GM12878 (cell line): ENCODE data around the gene MYH7. TPM values are rescaled to one million over a fixed set of nuclear protein-coding genes. Genes with fewer than 3 reads are reported as not detected.

Source experiments
- ATAC-seq: fragments of 200-7000 bp; cut with Tn5 transposase; 3 replicates; pipeline ENCODE4 v1.9.1; 2020; ENCODE audit warnings: mild to moderate bottlenecking, moderate library complexity
- BruUV-seq: library from RNA; stranded (reverse); fragments of 400-500 nt; replicated peaks from 2 replicates; lab custom pipeline; 2021; lab: Mats Ljungman, UMichigan
- CTCF ChIA-PET: fragments of 300-600 bp; sonication (Branson Sonifier 250); formaldehyde crosslinking; extraction: SDS; loops from one replicate; lab custom pipeline; 2021; ENCODE audit warnings: inconsistent platforms; lab: Yijun Ruan, JAX
- POLR2A ChIA-PET: fragments of 350-600 bp; formaldehyde crosslinking; extraction: SDS; loops from one replicate; lab custom pipeline; 2021; ENCODE audit warnings: inconsistent platforms; lab: Charles Lee
- RAD21 ChIA-PET: fragments of 300-600 bp; sonication (Branson Sonifier 250); formaldehyde crosslinking; loops from one replicate; lab custom pipeline; 2023; ENCODE audit warnings: antibody characterized with exemption; ENCODE audit not compliant: unreplicated experiment; lab: Charles Lee
- SMC1A ChIA-PET: fragments of 300-600 bp; sonication (Branson Sonifier 250); formaldehyde crosslinking; loops from one replicate; lab custom pipeline; 2023; ENCODE audit not compliant: unreplicated experiment, uncharacterized antibody; lab: Charles Lee
- DNase-seq: peaks from one replicate; pipeline ENCODE4 v3.0.0-alpha.2; 2011; ENCODE audit warnings: low read depth, low spot score
- FAIRE-seq: peaks from 3 replicates; lab custom pipeline; 2011; peaks lifted over from hg19 to GRCh38; lab: Jason Lieb, UNC
- H2AFZ ChIP-seq: 2 replicates; pipeline ENCODE4 v1.6.0; 2011; ENCODE audit warnings: low read depth, low read length, control low read depth; ENCODE audit not compliant: control insufficient read depth
- H3K27ac ChIP-seq: 2 replicates; pipeline ENCODE4 v1.5.1; 2011; ENCODE audit warnings: control low read depth; ENCODE audit not compliant: control insufficient read depth, insufficient read depth
- H3K27me3 ChIP-seq, 2 experiments: replicated peaks in 1 of 2; 2 replicates each; pipeline versions ENCODE4 v1.6.0 to v1.6.1; 2011; ENCODE audit warnings: low read length in 1 of 2; ENCODE audit not compliant: control insufficient read depth in 2 of 2, insufficient read depth in 2 of 2
- H3K36me3 ChIP-seq, 2 experiments: 2 replicates each; pipeline ENCODE4 v1.5.1; 2011; ENCODE audit warnings: low read length in 1 of 2; ENCODE audit not compliant: control insufficient read depth in 2 of 2, insufficient read depth in 2 of 2
- H3K4me1 ChIP-seq: 2 replicates; pipeline ENCODE4 v1.6.1; 2011; ENCODE audit warnings: mild to moderate bottlenecking, low read length, moderate library complexity, mixed read lengths; ENCODE audit not compliant: control insufficient read depth, insufficient read depth
- H3K4me2 ChIP-seq: 2 replicates; pipeline ENCODE4 v1.6.0; 2011; ENCODE audit warnings: control low read depth; ENCODE audit not compliant: control insufficient read depth, insufficient read depth
- H3K4me3 ChIP-seq: fragments of 200-600 bp; sonication (generic); 2 replicates; pipeline ENCODE4 v1.5.1; 2016
- H3K79me2 ChIP-seq: 2 replicates; pipeline ENCODE4 v1.6.0; 2011; ENCODE audit warnings: low read length; ENCODE audit not compliant: control insufficient read depth, insufficient read depth
- H3K9ac ChIP-seq: 2 replicates; pipeline ENCODE4 v1.8.0; 2011; ENCODE audit warnings: low read length, control low read depth, mixed read lengths; ENCODE audit not compliant: control insufficient read depth, insufficient read depth
- H3K9me3 ChIP-seq: replicated peaks from 3 replicates; pipeline ENCODE4 v1.5.1; 2011; ENCODE audit warnings: mild to moderate bottlenecking, low read length; ENCODE audit not compliant: control insufficient read depth, insufficient read depth
- H4K20me1 ChIP-seq: 2 replicates; pipeline ENCODE4 v1.6.0; 2011; ENCODE audit not compliant: control insufficient read depth, insufficient read depth
- ASH2L ChIP-seq: fragments of 300-600, 200-600 bp; sonication (generic); IDR thresholded peaks from 2 replicates; pipeline ENCODE4 v1.6.1; 2017; ENCODE audit warnings: low read depth, mild to moderate bottlenecking, borderline replicate concordance
- CBFB ChIP-seq: IDR thresholded peaks from 2 replicates; pipeline ENCODE4 v1.6.1; 2016; ENCODE audit warnings: antibody characterized with exemption, low read depth
- CHD4 ChIP-seq: fragments of 200-600 bp; sonication (generic); IDR thresholded peaks from 2 replicates; pipeline ENCODE4 v1.6.1; 2016; ENCODE audit warnings: mild to moderate bottlenecking
- CREM ChIP-seq: IDR thresholded peaks from 2 replicates; pipeline ENCODE4 v1.6.1; 2014; ENCODE audit warnings: antibody characterized with exemption, low read depth
- ELK1 ChIP-seq: IDR thresholded peaks from 2 replicates; pipeline ENCODE4 v1.6.1; 2012; ENCODE audit warnings: low read depth, low read length, improper control_type of control experiment
- FOXK2 ChIP-seq: fragments of 450-650 bp; IDR thresholded peaks from 2 replicates; pipeline ENCODE4 v1.6.1; 2017; ENCODE audit warnings: mild to moderate bottlenecking, moderate library complexity
- IKZF1 ChIP-seq: fragments of 450-650 bp; conservative IDR thresholded peaks from 2 replicates; pipeline ENCODE4 v1.6.1; 2017; ENCODE audit warnings: antibody characterized with exemption, mild to moderate bottlenecking
- IKZF2 ChIP-seq, 2 experiments: fragments of 450-650 bp; IDR thresholded peaks; 2 replicates each; pipeline ENCODE4 v1.6.1; 2017; ENCODE audit warnings: mild to moderate bottlenecking in 2 of 2, moderate library complexity in 2 of 2
- JUNB ChIP-seq: IDR thresholded peaks from 2 replicates; pipeline ENCODE4 v1.6.1; 2016; ENCODE audit warnings: antibody characterized with exemption, mild to moderate bottlenecking
- KAT2A ChIP-seq: conservative IDR thresholded peaks from 2 replicates; pipeline ENCODE4 v1.6.1; 2011; ENCODE audit warnings: low read depth, low read length; ENCODE audit not compliant: control insufficient read depth
- NR2C2 ChIP-seq: IDR thresholded peaks from 2 replicates; pipeline ENCODE4 v1.6.1; 2011; ENCODE audit warnings: borderline replicate concordance, low read depth; ENCODE audit not compliant: control insufficient read depth, insufficient read length
- PAX8 ChIP-seq: fragments of 450-650 bp; IDR thresholded peaks from 2 replicates; pipeline ENCODE4 v1.6.1; 2017; ENCODE audit warnings: mild to moderate bottlenecking, moderate library complexity
- POLR2AphosphoS5 ChIP-seq: IDR thresholded peaks from 2 replicates; pipeline ENCODE4 v1.6.1; 2011; ENCODE audit warnings: mild to moderate bottlenecking, low read length, inconsistent platforms
- SMAD1 ChIP-seq: fragments of 450-650 bp; IDR thresholded peaks from 2 replicates; pipeline ENCODE4 v1.6.1; 2018; ENCODE audit warnings: mild to moderate bottlenecking, low read depth; ENCODE audit not compliant: partially characterized antibody
- SMAD5 ChIP-seq: IDR thresholded peaks from 2 replicates; pipeline ENCODE4 v1.6.1; 2016; ENCODE audit warnings: antibody characterized with exemption, low read depth
- SP1 ChIP-seq: IDR thresholded peaks from one replicate; pipeline ENCODE4 v1.6.1; 2011; ENCODE audit warnings: low read depth, low read length
- STAT3 ChIP-seq: IDR thresholded peaks from 2 replicates; pipeline ENCODE4 v1.6.1; 2011; ENCODE audit warnings: low read depth, low read length, improper control_type of control experiment
- WGBS: methylation state at CpG from one replicate; pipeline ENCODE4 v1.1.6; 2016; ENCODE audit warnings: low lambda C conversion rate; ENCODE audit not compliant: insufficient replicate concordance, insufficient coverage; ENCODE audit errors: missing lambda C conversion rate; 5-methylcytosine and 5-hydroxymethylcytosine counted together
- in situ Hi-C: fragments of 300-500 bp; cut with MboI; formaldehyde crosslinking; loops from 9 replicates; pipeline ENCODE4 v1.14.3; 2018; ENCODE audit warnings: mixed read lengths
- intact Hi-C: fragments of 100-400 bp; cut with micrococcal nuclease; formaldehyde crosslinking; loops from one replicate; pipeline ENCODE4 v1.14.2; 2022; ENCODE audit not compliant: unreplicated experiment
- polyA plus RNA-seq, 11 experiments: library from polyadenylated mRNA; depleted of rRNA in 4 of 11; unstranded in 6 of 11; stranded (reverse) in 5 of 11; fragments of >200 nt; fragmentation: Nextera tagmentation in 4 of 11; fragmentation: Illumina TruSeq in 1 of 11; extraction: Ambion mirVana in 4 of 11; extraction: Trizol in 1 of 11; gene quantifications; 1 replicate in 1 of 11; 2 replicates in 10 of 11; pipeline versions ENCODE4 v1.2.1 to v1.2.3, GENCODE V29; 2011 to 2016; ENCODE audit warnings: inconsistent platforms in 2 of 11, missing spikeins in 2 of 11, low read depth in 1 of 11
- total RNA-seq, 4 experiments: library from RNA; depleted of rRNA in 3 of 4; stranded (reverse); fragments of >200 nt in 3 of 4; fragmentation: Illumina TruSeq in 1 of 4; extraction: Trizol in 1 of 4; gene quantifications; 2 replicates each; pipeline versions ENCODE4 v1.2.1 to v1.2.3, GENCODE V29; 2013 to 2021
- TF ChIP-seq, protein P1 (sequence below): fragments of 450-650 bp; conservative IDR thresholded peaks from 2 replicates; pipeline ENCODE4 v1.6.1; 2017; ENCODE audit warnings: mild to moderate bottlenecking, moderate library complexity
- TF ChIP-seq, protein P2 (sequence below): fragments of 450-650 bp; formaldehyde crosslinking; IDR thresholded peaks from 2 replicates; pipeline ENCODE4 v1.4.0; 2022; ENCODE audit warnings: mild to moderate bottlenecking, moderate library complexity
- TF ChIP-seq, protein P3 (sequence below): fragments of 450-650 bp; IDR thresholded peaks from 2 replicates; pipeline ENCODE4 v1.6.1; 2016; ENCODE audit warnings: mild to moderate bottlenecking

The MYH7 gene
- total and polyA plus RNA-seq, 10 of the 15 experiments (the other 5 are each of a cell fraction or from before 2014, with no cell fraction given) = 0.04 to 0.10 (median 0.05) TPM; not detected in 4

DNA sequence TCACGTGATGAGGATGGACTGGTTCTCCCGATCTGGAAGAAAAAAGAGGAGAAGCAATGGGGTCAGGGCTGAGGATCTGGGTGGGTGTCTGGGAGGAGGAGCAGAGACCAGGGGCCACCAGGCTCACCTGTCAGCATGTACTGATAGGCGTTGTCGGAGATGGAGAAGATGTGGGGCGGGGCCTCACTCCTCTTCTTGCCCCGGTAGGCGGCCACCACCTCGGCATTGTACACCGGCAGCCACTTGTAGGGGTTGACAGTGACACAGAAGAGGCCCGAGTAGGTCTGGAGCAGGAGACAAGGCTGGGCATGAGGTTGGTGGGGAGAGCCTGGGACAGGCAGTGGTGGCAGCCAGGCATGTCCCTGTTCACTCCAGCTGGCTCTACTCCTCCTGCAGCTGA, 30.4 kb downstream of the MYH7 start:
- DNase-seq (no peak), ATAC-seq (no peak), FAIRE-seq (no peak)
- POLR2A ChIA-PET = no interaction called here
- Histone ChIP-seq H3K27me3 (peaks cover 0 to 3% of the 10 kb centered on the region in 2 experiments; a peak in 3 of 4 replicates), H3K79me2 (no peaks in the 10 kb centered on the region), H4K20me1 (no peaks in the 10 kb centered on the region), H3K4me1 (no peaks in the 10 kb centered on the region), H3K4me3 (no peak overlapping the region), H3K9me3 (no peaks in the 10 kb centered on the region), H3K9ac (no peak overlapping the region), H3K27ac (no peak overlapping the region), H3K36me3 (no peaks in the 10 kb centered on the region), H2AFZ (no peak overlapping the region), H3K4me2 (no peak overlapping the region)
- in situ Hi-C loops (no loop called here), intact Hi-C loops (no loop called here)
- 35% methylated on average over 10 of the region's 10 CpGs for WGBS
- SMC1A ChIA-PET = no interaction called here
- TF ChIP-seq FOXK2 = no peak
- no peak for TF ChIP-seq IKZF2 (IDR thresholded peaks at IDR 0.05)
- TF ChIP-seq ASH2L = no peak
- no peak for TF ChIP-seq KAT2A
- TF ChIP-seq, protein P1, sequence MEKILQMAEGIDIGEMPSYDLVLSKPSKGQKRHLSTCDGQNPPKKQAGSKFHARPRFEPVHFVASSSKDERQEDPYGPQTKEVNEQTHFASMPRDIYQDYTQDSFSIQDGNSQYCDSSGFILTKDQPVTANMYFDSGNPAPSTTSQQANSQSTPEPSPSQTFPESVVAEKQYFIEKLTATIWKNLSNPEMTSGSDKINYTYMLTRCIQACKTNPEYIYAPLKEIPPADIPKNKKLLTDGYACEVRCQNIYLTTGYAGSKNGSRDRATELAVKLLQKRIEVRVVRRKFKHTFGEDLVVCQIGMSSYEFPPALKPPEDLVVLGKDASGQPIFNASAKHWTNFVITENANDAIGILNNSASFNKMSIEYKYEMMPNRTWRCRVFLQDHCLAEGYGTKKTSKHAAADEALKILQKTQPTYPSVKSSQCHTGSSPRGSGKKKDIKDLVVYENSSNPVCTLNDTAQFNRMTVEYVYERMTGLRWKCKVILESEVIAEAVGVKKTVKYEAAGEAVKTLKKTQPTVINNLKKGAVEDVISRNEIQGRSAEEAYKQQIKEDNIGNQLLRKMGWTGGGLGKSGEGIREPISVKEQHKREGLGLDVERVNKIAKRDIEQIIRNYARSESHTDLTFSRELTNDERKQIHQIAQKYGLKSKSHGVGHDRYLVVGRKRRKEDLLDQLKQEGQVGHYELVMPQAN = no peak
- no peak for TF ChIP-seq SP1
- TF ChIP-seq POLR2AphosphoS5 = no peak
- no peak for TF ChIP-seq CREM
- no peak for TF ChIP-seq NR2C2
- no peak for TF ChIP-seq PAX8
- no peak for TF ChIP-seq CBFB
- no peak for TF ChIP-seq SMAD5
- TF ChIP-seq STAT3 = no peak
- TF ChIP-seq, protein P2, sequence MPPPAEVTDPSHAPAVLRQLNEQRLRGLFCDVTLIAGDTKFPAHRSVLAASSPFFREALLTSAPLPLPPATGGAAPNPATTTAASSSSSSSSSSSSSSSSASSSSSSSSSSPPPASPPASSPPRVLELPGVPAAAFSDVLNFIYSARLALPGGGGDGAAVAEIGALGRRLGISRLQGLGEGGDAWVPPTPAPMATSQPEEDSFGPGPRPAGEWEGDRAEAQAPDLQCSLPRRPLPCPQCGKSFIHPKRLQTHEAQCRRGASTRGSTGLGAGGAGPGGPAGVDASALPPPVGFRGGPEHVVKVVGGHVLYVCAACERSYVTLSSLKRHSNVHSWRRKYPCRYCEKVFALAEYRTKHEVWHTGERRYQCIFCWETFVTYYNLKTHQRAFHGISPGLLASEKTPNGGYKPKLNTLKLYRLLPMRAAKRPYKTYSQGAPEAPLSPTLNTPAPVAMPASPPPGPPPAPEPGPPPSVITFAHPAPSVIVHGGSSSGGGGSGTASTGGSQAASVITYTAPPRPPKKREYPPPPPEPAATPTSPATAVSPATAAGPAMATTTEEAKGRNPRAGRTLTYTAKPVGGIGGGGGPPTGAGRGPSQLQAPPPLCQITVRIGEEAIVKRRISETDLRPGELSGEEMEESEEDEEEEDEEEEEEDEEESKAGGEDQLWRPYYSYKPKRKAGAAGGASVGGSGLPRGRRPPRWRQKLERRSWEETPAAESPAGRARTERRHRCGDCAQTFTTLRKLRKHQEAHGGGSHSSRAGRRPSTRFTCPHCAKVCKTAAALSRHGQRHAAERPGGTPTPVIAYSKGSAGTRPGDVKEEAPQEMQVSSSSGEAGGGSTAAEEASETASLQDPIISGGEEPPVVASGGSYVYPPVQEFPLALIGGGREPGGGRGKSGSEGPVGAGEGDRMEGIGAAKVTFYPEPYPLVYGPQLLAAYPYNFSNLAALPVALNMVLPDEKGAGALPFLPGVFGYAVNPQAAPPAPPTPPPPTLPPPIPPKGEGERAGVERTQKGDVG (CRISPR knock-in tag) = no peak
- TF ChIP-seq CHD4 = no peak
- TF ChIP-seq IKZF1 = no peak
- no peak for TF ChIP-seq ELK1
- TF ChIP-seq, protein P3, sequence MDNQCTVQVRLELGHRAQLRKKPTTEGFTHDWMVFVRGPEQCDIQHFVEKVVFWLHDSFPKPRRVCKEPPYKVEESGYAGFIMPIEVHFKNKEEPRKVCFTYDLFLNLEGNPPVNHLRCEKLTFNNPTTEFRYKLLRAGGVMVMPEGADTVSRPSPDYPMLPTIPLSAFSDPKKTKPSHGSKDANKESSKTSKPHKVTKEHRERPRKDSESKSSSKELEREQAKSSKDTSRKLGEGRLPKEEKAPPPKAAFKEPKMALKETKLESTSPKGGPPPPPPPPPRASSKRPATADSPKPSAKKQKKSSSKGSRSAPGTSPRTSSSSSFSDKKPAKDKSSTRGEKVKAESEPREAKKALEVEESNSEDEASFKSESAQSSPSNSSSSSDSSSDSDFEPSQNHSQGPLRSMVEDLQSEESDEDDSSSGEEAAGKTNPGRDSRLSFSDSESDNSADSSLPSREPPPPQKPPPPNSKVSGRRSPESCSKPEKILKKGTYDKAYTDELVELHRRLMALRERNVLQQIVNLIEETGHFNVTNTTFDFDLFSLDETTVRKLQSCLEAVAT = no peak
- no peak for TF ChIP-seq JUNB
- TF ChIP-seq SMAD1 = no peak
- RAD21 ChIA-PET = no interaction called here
- CTCF ChIA-PET = no interaction called here
- no TSS peak for BruUV-seq
